Endothelial cell of umbilical vein (primary cell): ENCODE data around the gene MID1. TPM values are rescaled to one million over a fixed set of nuclear protein-coding genes. Genes with fewer than 3 reads are reported as not detected.

Experiments used
- BruUV-seq: library from RNA; stranded (reverse); fragments of 400-500 nt; replicated peaks from 2 replicates; lab custom pipeline; 2021; lab: Mats Ljungman, UMichigan
- CTCF ChIA-PET: fragments of 300-600, 350-600 bp; sonication (Branson Sonifier 250); formaldehyde crosslinking; loops from one replicate; lab custom pipeline; 2021; ENCODE audit warnings: antibody characterized with exemption, inconsistent platforms; lab: Charles Lee
- POLR2A ChIA-PET: fragments of 300-600, 350-600 bp; sonication (Branson Sonifier 250); formaldehyde crosslinking; loops from one replicate; lab custom pipeline; 2021; ENCODE audit warnings: antibody characterized with exemption, inconsistent platforms; lab: Charles Lee
- DNase-seq: peaks from one replicate; pipeline ENCODE4 v3.0.0-alpha.2; 2011; ENCODE audit warnings: low read depth, low spot score
- FAIRE-seq: peaks from 2 replicates; lab custom pipeline; 2011; peaks lifted over from hg19 to GRCh38; lab: Jason Lieb, UNC
- H2AFZ ChIP-seq: 2 replicates; pipeline ENCODE4 v1.6.0; 2012; ENCODE audit warnings: low read depth, low read length, control low read depth, inconsistent platforms
- H3K27ac ChIP-seq: 2 replicates; pipeline ENCODE4 v1.5.1; 2011; ENCODE audit warnings: low read depth, mild to moderate bottlenecking, control low read depth, low read length, moderate library complexity; ENCODE audit not compliant: insufficient read depth
- H3K27me3 ChIP-seq, 2 experiments: 2 replicates each; pipeline versions ENCODE4 v1.6.0 to v1.6.1; 2011; ENCODE audit warnings: low read length in 2 of 2, mixed read lengths in 1 of 2; ENCODE audit not compliant: control insufficient read depth in 2 of 2, insufficient read depth in 2 of 2
- H3K36me3 ChIP-seq, 2 experiments: 2 replicates in 1 of 2; 3 replicates in 1 of 2; pipeline ENCODE4 v1.5.1; 2011; ENCODE audit warnings: low read length in 2 of 2, mild to moderate bottlenecking in 1 of 2, moderate library complexity in 1 of 2; ENCODE audit not compliant: control insufficient read depth in 2 of 2, insufficient read depth in 2 of 2; ENCODE audit errors: extremely low read depth in 1 of 2
- H3K4me1 ChIP-seq: 3 replicates; pipeline ENCODE4 v1.5.1; 2011; ENCODE audit warnings: mild to moderate bottlenecking, low read length; ENCODE audit not compliant: control insufficient read depth, insufficient read depth; ENCODE audit errors: extremely low read depth
- H3K4me2 ChIP-seq: 2 replicates; pipeline ENCODE4 v1.6.1; 2011; ENCODE audit warnings: low read length, control low read depth, mixed read lengths; ENCODE audit not compliant: insufficient read depth
- H3K4me3 ChIP-seq, 3 experiments: fragments of 200-600 bp in 1 of 3; sonication (generic), shearing (Covaris generic) in 1 of 3; replicated peaks in 1 of 3; 2 replicates each; pipeline ENCODE4 v1.5.1; 2011 to 2016; ENCODE audit warnings: control low read depth in 3 of 3, low read length in 3 of 3, mild to moderate bottlenecking in 2 of 3, inconsistent platforms in 1 of 3, low read depth in 1 of 3, moderate library complexity in 1 of 3; ENCODE audit not compliant: insufficient read depth in 1 of 3
- H3K79me2 ChIP-seq: 2 replicates; pipeline ENCODE4 v1.6.0; 2012; ENCODE audit warnings: low read length, inconsistent platforms; ENCODE audit not compliant: control insufficient read depth, insufficient read depth
- H3K9ac ChIP-seq: replicated peaks from 2 replicates; pipeline ENCODE3; 2011; ENCODE audit warnings: low read length, control low read depth; ENCODE audit not compliant: insufficient read depth; ENCODE audit errors: extremely low read depth
- H3K9me1 ChIP-seq: replicated peaks from 3 replicates; pipeline ENCODE4 v1.6.0; 2011; ENCODE audit warnings: mild to moderate bottlenecking, low read length; ENCODE audit not compliant: control insufficient read depth, insufficient read depth; ENCODE audit errors: extremely low read depth
- H3K9me3 ChIP-seq: replicated peaks from 2 replicates; pipeline ENCODE4 v1.5.1; 2012; ENCODE audit warnings: low read length, inconsistent platforms; ENCODE audit not compliant: control insufficient read depth, insufficient read depth
- H4K20me1 ChIP-seq: replicated peaks from 2 replicates; pipeline ENCODE3; 2011; ENCODE audit warnings: mild to moderate bottlenecking, low read length; ENCODE audit not compliant: control insufficient read depth, insufficient read depth; ENCODE audit errors: extremely low read depth
- CTCF ChIP-seq, 2 donors: IDR thresholded peaks; 1 replicate in 1 of 2; 2 replicates in 1 of 2; pipeline ENCODE4 v1.5.1; 2011; ENCODE audit warnings: low read length in 2 of 2, mild to moderate bottlenecking in 2 of 2, moderate library complexity in 2 of 2, control low read depth in 1 of 2, inconsistent platforms in 1 of 2, low read depth in 1 of 2; ENCODE audit not compliant: insufficient read depth in 1 of 2; ENCODE audit errors: extremely low read depth in 1 of 2
- EZH2 ChIP-seq: IDR thresholded peaks from 2 replicates; pipeline ENCODE4 v1.6.1; 2012; ENCODE audit warnings: borderline replicate concordance, low read depth, mild to moderate bottlenecking, moderate library complexity, low read length, inconsistent platforms; ENCODE audit not compliant: severe bottlenecking
- FOS ChIP-seq: IDR thresholded peaks from 2 replicates; pipeline ENCODE4 v1.6.1; 2011; ENCODE audit warnings: mild to moderate bottlenecking, low read length, moderate library complexity, borderline replicate concordance; ENCODE audit not compliant: insufficient read depth
- GATA2 ChIP-seq: IDR thresholded peaks from 2 replicates; pipeline ENCODE4 v1.7.0; 2011; ENCODE audit warnings: low read depth, mild to moderate bottlenecking, moderate library complexity, mixed read lengths, low read length; ENCODE audit not compliant: insufficient read length, insufficient read depth
- JUN ChIP-seq: IDR thresholded peaks from 2 replicates; pipeline ENCODE4 v1.6.1; 2011; ENCODE audit warnings: borderline replicate concordance, low read depth; ENCODE audit not compliant: insufficient read length, insufficient read depth
- MAX ChIP-seq: IDR thresholded peaks from 2 replicates; pipeline ENCODE4 v1.6.1; 2011; ENCODE audit not compliant: insufficient read depth, insufficient read length
- MYC ChIP-seq: IDR thresholded peaks from one replicate; pipeline ENCODE4 v1.6.1; 2011; ENCODE audit warnings: mild to moderate bottlenecking, low read depth, low read length
- POLR2A ChIP-seq: IDR thresholded peaks from 2 replicates; pipeline ENCODE4 v1.6.1; 2012; ENCODE audit warnings: low read depth, mild to moderate bottlenecking, control low read depth, low read length
- POLR2AphosphoS5 ChIP-seq: IDR thresholded peaks from 2 replicates; pipeline ENCODE4 v1.6.1; 2012; ENCODE audit warnings: low read depth, mild to moderate bottlenecking, control low read depth, low read length, moderate library complexity; ENCODE audit not compliant: insufficient read depth
- dilution Hi-C: fragments of 300-500 bp; cut with MboI; formaldehyde crosslinking; loops from one replicate; pipeline ENCODE4 v1.15.0; 2019; ENCODE audit warnings: low sequenced_read_pairs; ENCODE audit not compliant: extremely low pct_ligation_motif_present
- intact Hi-C: fragments of 100-400 bp; cut with micrococcal nuclease; formaldehyde crosslinking; loops from one replicate; pipeline ENCODE4 v1.10.0; 2022
- polyA plus RNA-seq, 4 experiments: library from polyadenylated mRNA; depleted of rRNA in 3 of 4; stranded (reverse) in 3 of 4; unstranded in 1 of 4; fragments of >200 nt; gene quantifications; 2 replicates each; pipeline versions ENCODE4 v1.2.1 to v1.2.3, GENCODE V29; 2011 to 2012; ENCODE audit warnings: missing spikeins in 1 of 4
- total RNA-seq: library from RNA; stranded (reverse); gene quantifications from 2 replicates; pipeline ENCODE4 v1.2.3, GENCODE V29; 2021

MID1 gene
- total and polyA plus RNA-seq, 2 donors (not counting 3 experiments of a cell fraction or from before 2014, with no cell fraction given): 21.3 to 29.8 TPM

- DNase-seq: no peak
- intact Hi-C loops: no loop called here
Observed at GRCh38 chrX:10429908-10430307, 190.5 kb downstream of the MID1 start.

More at GRCh38 chrX:10429908-10430307, 190.5 kb downstream of the MID1 start:
- FAIRE-seq: no peak
- H3K4me3 ChIP-seq: no peak overlapping the region
- H3K27me3 ChIP-seq: no peaks in the 10 kb centered on the region
- H3K9ac ChIP-seq: no peak overlapping the region
- no TSS peak for BruUV-seq
- TF ChIP-seq EZH2: no peak
- no peak for TF ChIP-seq CTCF (IDR thresholded peaks at IDR 0.05; ENCODE audit: extremely low read depth in 1 of 2, insufficient read depth in 1 of 2, low read depth in 1 of 2, low read length in 2 of 2)
- TF ChIP-seq FOS: no peak
- TF ChIP-seq JUN: no peak
- no peak for TF ChIP-seq POLR2AphosphoS5
- TF ChIP-seq MAX: no peak
- no peak for TF ChIP-seq POLR2A
- no peak for TF ChIP-seq GATA2
- no peak for TF ChIP-seq MYC
- no peaks in the 10 kb centered on the region for H4K20me1 ChIP-seq
- H3K9me1 ChIP-seq: no peaks in the 10 kb centered on the region
- ChIA-PET CTCF (no interaction called here), POLR2A (no interaction called here)
- H3K4me1 ChIP-seq: no peaks in the 10 kb centered on the region
- H3K4me2 ChIP-seq: no peak overlapping the region
- H3K27ac ChIP-seq: no peak overlapping the region
- H3K36me3 ChIP-seq: no peaks in the 10 kb centered on the region
- H3K9me3 ChIP-seq: no peaks in the 10 kb centered on the region
- H3K79me2 ChIP-seq: no peaks in the 10 kb centered on the region
- dilution Hi-C loops: no loop called here
- no peak overlapping the region for H2AFZ ChIP-seq
